Neural progenitor cell (in vitro differentiated cells): Measurements from ENCODE around the gene S100A5. TPM values are rescaled to one million over a fixed set of nuclear protein-coding genes. Genes with fewer than 3 reads are reported as not detected.

Experiments used
- DNase-seq: peaks from one replicate; pipeline ENCODE4 v3.0.0-alpha.2; 2016; ENCODE audit warnings: low spot score
- H2AFZ ChIP-seq: fragments of 200-600 bp; sonication (generic); replicated peaks from 2 replicates; pipeline ENCODE4 v1.6.1; 2016; ENCODE audit warnings: antibody characterized with exemption
- H3F3A ChIP-seq: fragments of 200-600 bp; sonication (generic); 2 replicates; pipeline ENCODE4 v1.6.1; 2016; ENCODE audit warnings: antibody characterized with exemption, low read depth
- H3K27ac ChIP-seq: fragments of 200-600 bp; sonication (generic); 2 replicates; pipeline ENCODE4 v1.5.1; 2016; ENCODE audit warnings: mild to moderate bottlenecking
- H3K27me3 ChIP-seq: fragments of 200-600 bp; sonication (generic); 2 replicates; pipeline ENCODE4 v1.6.1; 2016; ENCODE audit warnings: mild to moderate bottlenecking, moderate library complexity
- H3K36me3 ChIP-seq: fragments of 200-600 bp; sonication (generic); 2 replicates; pipeline ENCODE4 v1.5.1; 2016
- H3K4me1 ChIP-seq: fragments of 200-600 bp; sonication (generic); 2 replicates; pipeline ENCODE4 v1.6.1; 2016; ENCODE audit warnings: mixed run types
- H3K4me2 ChIP-seq: fragments of 200-600 bp; sonication (generic); 2 replicates; pipeline ENCODE4 v1.6.1; 2016
- H3K4me3 ChIP-seq: fragments of 200-600 bp; sonication (generic); 2 replicates; pipeline ENCODE4 v1.5.1; 2016
- H3K79me2 ChIP-seq: fragments of 200-600 bp; sonication (generic); 2 replicates; pipeline ENCODE4 v1.6.1; 2016; ENCODE audit warnings: low read depth
- H3K9ac ChIP-seq: fragments of 200-600 bp; sonication (generic); 2 replicates; pipeline ENCODE4 v1.6.1; 2016
- H3K9me3 ChIP-seq: fragments of 200-600 bp; sonication (generic); 2 replicates; pipeline ENCODE4 v1.5.1; 2016; ENCODE audit warnings: low read depth
- H4K20me1 ChIP-seq: fragments of 200-600 bp; sonication (generic); 2 replicates; pipeline ENCODE4 v1.6.1; 2016; ENCODE audit warnings: low read depth
- H3K27ac Mint-ChIP-seq: 3 replicates; pipeline ENCODE4 v1.8.0; 2021; ENCODE audit warnings: mixed read lengths
- H3K27me3 Mint-ChIP-seq: 2 replicates; pipeline ENCODE4 v1.8.0; 2022; ENCODE audit warnings: low read depth, mild to moderate bottlenecking, inconsistent platforms, moderate library complexity, mixed read lengths; ENCODE audit not compliant: insufficient read depth
- H3K36me3 Mint-ChIP-seq: 3 replicates; pipeline ENCODE4 v1.8.0; 2021; ENCODE audit warnings: mixed read lengths
- H3K4me1 Mint-ChIP-seq: 3 replicates; pipeline ENCODE4 v1.8.0; 2021; ENCODE audit warnings: mixed read lengths
- H3K4me3 Mint-ChIP-seq: 3 replicates; pipeline ENCODE4 v1.8.0; 2021; ENCODE audit warnings: mild to moderate bottlenecking, moderate library complexity, mixed read lengths
- H3K9me3 Mint-ChIP-seq: 3 replicates; pipeline ENCODE4 v1.8.0; 2020; ENCODE audit warnings: mixed read lengths
- CTCF ChIP-seq: fragments of 200-600 bp; sonication (generic); IDR thresholded peaks from 2 replicates; pipeline ENCODE4 v1.5.1; 2017; ENCODE audit warnings: antibody characterized with exemption, mild to moderate bottlenecking
- EZH2 ChIP-seq: fragments of 200-600 bp; sonication (generic); IDR thresholded peaks from 2 replicates; pipeline ENCODE4 v1.6.1; 2017; ENCODE audit warnings: antibody characterized with exemption, mild to moderate bottlenecking, moderate library complexity
- EZH2phosphoT487 ChIP-seq: fragments of 200-600 bp; sonication (generic); IDR thresholded peaks from 2 replicates; pipeline ENCODE4 v1.6.1; 2017; ENCODE audit warnings: antibody characterized with exemption
- total RNA-seq: library from RNA; depleted of rRNA; stranded (reverse); fragments of >200 nt; gene quantifications from 2 replicates; pipeline ENCODE4 v1.2.3, GENCODE V29; 2015; ENCODE audit warnings: low replicate concordance

S100A5 gene
- total RNA-seq, 1 donor from 2014 or later = not detected

- no peaks in the 10 kb centered on the region for H3K79me2 ChIP-seq
- DNase-seq = no peak
- H3K4me3 ChIP-seq = no peak overlapping the region
Observed at GRCh38 chr1:153573351-153573750, 32.6 kb upstream of the S100A5 start.

GRCh38 chr1:153572569-153573015, 31.9 kb upstream of the S100A5 start:
- Histone ChIP-seq H3K9me3 (no peaks in the 10 kb centered on the region), H3F3A (peaks cover 3% of the 10 kb centered on the region), H4K20me1 (no peaks in the 10 kb centered on the region), H2AFZ (no peak overlapping the region), H3K27ac (no peak overlapping the region), H3K36me3 (no peaks in the 10 kb centered on the region), H3K4me1 (peaks cover 11% of the 10 kb centered on the region), H3K4me2 (no peak overlapping the region), H3K4me3 (no peak overlapping the region), H3K27me3 (no peaks in the 10 kb centered on the region), H3K9ac (no peak overlapping the region), H3K79me2 (no peaks in the 10 kb centered on the region)
- H3K27me3 Mint-ChIP-seq = peaks cover 9% of the 10 kb centered on the region
- no peaks in the 10 kb centered on the region for H3K36me3 Mint-ChIP-seq
- peak; percentile 70 for TF ChIP-seq CTCF
- no peak for TF ChIP-seq EZH2
- no peak overlapping the region for H3K27ac Mint-ChIP-seq
- H3K9me3 Mint-ChIP-seq = peaks cover 7% of the 10 kb centered on the region
- peak; percentile 71 for DNase-seq
- no peak overlapping the region for H3K4me3 Mint-ChIP-seq
- peaks cover 30% of the 10 kb centered on the region for H3K4me1 Mint-ChIP-seq

More at GRCh38 chr1:153573351-153573750, 32.6 kb upstream of the S100A5 start:
- Mint-ChIP-seq H3K4me1 (peaks cover 27% of the 10 kb centered on the region), H3K36me3 (no peaks in the 10 kb centered on the region), H3K9me3 (peaks cover 7% of the 10 kb centered on the region), H3K4me3 (no peak overlapping the region), H3K27ac (no peak overlapping the region), H3K27me3 (peaks cover 7% of the 10 kb centered on the region)
- Histone ChIP-seq H2AFZ (no peak overlapping the region), H3K9ac (no peak overlapping the region), H3K36me3 (no peaks in the 10 kb centered on the region), H3K27ac (no peak overlapping the region), H3K9me3 (no peaks in the 10 kb centered on the region), H3K4me2 (no peak overlapping the region), H3F3A (peaks cover 3% of the 10 kb centered on the region), H4K20me1 (no peaks in the 10 kb centered on the region), H3K27me3 (no peaks in the 10 kb centered on the region), H3K4me1 (peaks cover 11% of the 10 kb centered on the region)
- TF ChIP-seq CTCF = no peak
- no peak for TF ChIP-seq EZH2phosphoT487
- no peak for TF ChIP-seq EZH2

- peaks cover 36% of the 10 kb centered on the region for H3K4me1 Mint-ChIP-seq
- no peaks in the 10 kb centered on the region for H3K27me3 ChIP-seq
- H3K79me2 ChIP-seq = no peaks in the 10 kb centered on the region
- H3K4me1 ChIP-seq = peaks cover 12% of the 10 kb centered on the region
- peaks cover 3% of the 10 kb centered on the region for H3F3A ChIP-seq
- no peak overlapping the region for H3K4me3 ChIP-seq
- peak overlapping the region; percentile 6 for H3K4me3 Mint-ChIP-seq
- H3K27me3 Mint-ChIP-seq = peaks cover 11% of the 10 kb centered on the region
- no peaks in the 10 kb centered on the region for H3K36me3 Mint-ChIP-seq
- no peaks in the 10 kb centered on the region for H4K20me1 ChIP-seq
- H3K4me2 ChIP-seq = no peak overlapping the region
- H3K27ac ChIP-seq = no peak overlapping the region
- DNase-seq = no peak
- no peaks in the 10 kb centered on the region for H3K36me3 ChIP-seq
- peak overlapping the region; percentile 7 for H3K27ac Mint-ChIP-seq
- H2AFZ ChIP-seq = no peak overlapping the region
- H3K9me3 ChIP-seq = no peaks in the 10 kb centered on the region
- no peak for TF ChIP-seq CTCF
- no peak for TF ChIP-seq EZH2
- TF ChIP-seq EZH2phosphoT487 = no peak
- H3K9ac ChIP-seq = no peak overlapping the region
- H3K9me3 Mint-ChIP-seq = peaks cover 7% of the 10 kb centered on the region
Observed at GRCh38 chr1:153571706-153572105, 31.0 kb upstream of the S100A5 start.
